KMS-11 (cell line): ENCODE measurements around the gene DHFR.
A peak's percentile ranks its signal among the peaks of the same experiment; 100 is the strongest.

Source experiments
- H2AFZ ChIP-seq: fragments of 200-600 bp; sonication (generic); 2 replicates; pipeline ENCODE4 v1.6.1; 2016; ENCODE audit warnings: antibody characterized with exemption, mixed run types, low read depth
- H3K27ac ChIP-seq: fragments of 200-600 bp; sonication (generic); 2 replicates; pipeline ENCODE4 v1.6.1; 2016; ENCODE audit warnings: mild to moderate bottlenecking, mixed run types
- H3K27me3 ChIP-seq: fragments of 200-600 bp; sonication (generic); 2 replicates; pipeline ENCODE4 v1.6.1; 2017; ENCODE audit warnings: mild to moderate bottlenecking, low read depth, mixed run types, moderate library complexity; ENCODE audit not compliant: insufficient read depth
- H3K36me3 ChIP-seq: fragments of 200-600 bp; sonication (generic); 2 replicates; pipeline ENCODE4 v1.6.1; 2017; ENCODE audit warnings: mild to moderate bottlenecking, mixed run types; ENCODE audit not compliant: insufficient read depth
- H3K4me1 ChIP-seq: fragments of 200-600 bp; sonication (generic); 2 replicates; pipeline ENCODE4 v1.6.1; 2016; ENCODE audit warnings: mild to moderate bottlenecking, low read depth, mixed run types; ENCODE audit not compliant: poor library complexity, severe bottlenecking
- H3K4me2 ChIP-seq: fragments of 200-600 bp; sonication (generic); 2 replicates; pipeline ENCODE4 v1.7.0; 2016; ENCODE audit warnings: mild to moderate bottlenecking, mixed run types
- H3K4me3 ChIP-seq: fragments of 200-600 bp; sonication (generic); IDR thresholded peaks from 2 replicates; pipeline ENCODE4 v1.6.1; 2017; ENCODE audit warnings: low read depth, low read length, mixed read lengths; ENCODE audit not compliant: insufficient read depth
- H3K79me2 ChIP-seq: fragments of 200-600 bp; sonication (generic); 2 replicates; pipeline ENCODE4 v1.6.1; 2016; ENCODE audit warnings: low read depth, mixed run types; ENCODE audit not compliant: insufficient read depth
- H3K9ac ChIP-seq: fragments of 200-600 bp; sonication (generic); 2 replicates; pipeline ENCODE4 v1.6.1; 2016; ENCODE audit warnings: mild to moderate bottlenecking, mixed run types
- H4K20me1 ChIP-seq: fragments of 200-600 bp; sonication (generic); 2 replicates; pipeline ENCODE4 v1.6.1; 2016; ENCODE audit warnings: mild to moderate bottlenecking, mixed run types; ENCODE audit not compliant: insufficient read depth
- TF ChIP-seq, protein P1 (sequence below): fragments of 200-600 bp; sonication (generic); conservative IDR thresholded peaks from 2 replicates; pipeline ENCODE4 v1.6.1; 2017; ENCODE audit warnings: low read depth, mild to moderate bottlenecking, antibody characterized with exemption, low read length, moderate library complexity, mixed read lengths

The DHFR gene

DNA sequence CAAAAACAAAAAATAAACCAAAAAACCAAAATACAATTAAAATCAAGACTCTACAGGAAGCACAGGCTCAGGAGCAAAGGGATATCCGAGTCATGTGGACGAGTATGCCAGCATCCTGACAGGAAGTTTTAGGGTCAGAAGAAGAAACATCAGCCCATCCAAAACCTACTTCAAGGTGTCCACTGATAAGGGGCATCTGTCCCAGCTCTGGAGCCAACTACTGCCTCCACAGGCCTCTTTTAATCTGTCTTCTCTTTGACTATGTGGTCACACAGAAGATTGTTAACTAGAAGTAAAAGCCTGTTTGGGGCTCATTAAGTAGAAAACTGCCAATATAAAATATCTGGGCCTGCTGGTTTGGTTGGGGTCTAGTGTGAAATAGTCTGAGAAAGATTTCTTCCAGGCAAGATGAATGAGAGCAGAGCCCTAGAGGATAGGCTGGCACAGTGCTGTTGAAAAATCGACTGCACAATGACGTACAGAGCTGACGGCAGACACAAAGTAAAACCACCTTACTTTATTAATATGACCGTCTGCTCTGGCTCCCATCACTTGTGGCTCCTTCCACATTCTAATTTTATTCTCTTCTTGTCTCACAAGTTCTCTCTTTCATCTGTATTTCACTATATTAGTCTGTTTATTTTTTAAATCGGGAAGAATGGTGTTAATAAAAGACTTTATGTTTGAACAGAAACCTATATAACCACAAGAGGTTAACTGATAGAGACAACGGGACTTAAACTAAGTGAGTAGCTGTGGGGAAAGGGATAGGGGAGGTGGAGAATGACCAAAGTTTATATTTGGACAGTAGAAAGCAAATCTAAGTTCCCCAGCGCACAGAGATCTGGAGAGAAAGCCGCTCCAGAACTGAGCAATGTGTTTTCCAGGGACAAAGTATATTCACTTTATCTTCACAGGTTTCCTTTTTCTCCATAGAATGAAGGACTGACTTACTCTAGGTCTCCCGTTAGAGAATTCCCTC, 23.2 kb downstream of the DHFR start:
- Histone ChIP-seq H3K4me2 (no peak overlapping the region), H2AFZ (no peak overlapping the region), H3K27ac (no peak overlapping the region), H3K9ac (no peak overlapping the region), H3K27me3 (no peaks in the 10 kb centered on the region), H3K4me3 (no peak overlapping the region), H3K79me2 (no peaks in the 10 kb centered on the region), H3K36me3 (no peaks in the 10 kb centered on the region), H3K4me1 (no peaks in the 10 kb centered on the region), H4K20me1 (no peaks in the 10 kb centered on the region)
- TF ChIP-seq, protein P1, sequence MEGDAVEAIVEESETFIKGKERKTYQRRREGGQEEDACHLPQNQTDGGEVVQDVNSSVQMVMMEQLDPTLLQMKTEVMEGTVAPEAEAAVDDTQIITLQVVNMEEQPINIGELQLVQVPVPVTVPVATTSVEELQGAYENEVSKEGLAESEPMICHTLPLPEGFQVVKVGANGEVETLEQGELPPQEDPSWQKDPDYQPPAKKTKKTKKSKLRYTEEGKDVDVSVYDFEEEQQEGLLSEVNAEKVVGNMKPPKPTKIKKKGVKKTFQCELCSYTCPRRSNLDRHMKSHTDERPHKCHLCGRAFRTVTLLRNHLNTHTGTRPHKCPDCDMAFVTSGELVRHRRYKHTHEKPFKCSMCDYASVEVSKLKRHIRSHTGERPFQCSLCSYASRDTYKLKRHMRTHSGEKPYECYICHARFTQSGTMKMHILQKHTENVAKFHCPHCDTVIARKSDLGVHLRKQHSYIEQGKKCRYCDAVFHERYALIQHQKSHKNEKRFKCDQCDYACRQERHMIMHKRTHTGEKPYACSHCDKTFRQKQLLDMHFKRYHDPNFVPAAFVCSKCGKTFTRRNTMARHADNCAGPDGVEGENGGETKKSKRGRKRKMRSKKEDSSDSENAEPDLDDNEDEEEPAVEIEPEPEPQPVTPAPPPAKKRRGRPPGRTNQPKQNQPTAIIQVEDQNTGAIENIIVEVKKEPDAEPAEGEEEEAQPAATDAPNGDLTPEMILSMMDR, result no peak

DNA sequence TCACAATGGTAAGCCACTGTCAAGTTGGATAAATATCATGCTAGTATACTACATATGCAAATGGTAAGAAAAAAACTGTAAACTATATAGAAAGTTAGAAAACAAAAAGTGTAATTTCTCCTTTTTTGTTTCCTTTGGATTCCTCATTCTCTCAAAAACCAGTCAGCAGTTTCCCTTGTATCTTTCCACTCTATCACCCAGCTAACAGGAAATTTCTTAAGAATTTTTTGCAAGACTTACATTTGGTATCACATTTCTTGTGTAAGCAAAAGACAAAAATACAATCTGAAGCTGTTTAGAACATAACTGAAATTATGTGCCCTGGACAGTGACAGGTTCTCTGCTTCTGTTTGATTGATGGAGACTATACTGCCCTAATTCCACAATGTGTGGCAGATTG, 25.5 kb downstream of the DHFR start:
- 0 out of 2 replicates have a peak overlapping the region, but pooled peaks have one; percentile 11 for H3K27ac ChIP-seq
- H3K4me3 ChIP-seq, result no peak overlapping the region
- H3K36me3 ChIP-seq, result no peaks in the 10 kb centered on the region
- no peaks in the 10 kb centered on the region for H4K20me1 ChIP-seq
- no peaks in the 10 kb centered on the region for H3K4me1 ChIP-seq
- H3K79me2 ChIP-seq, result no peaks in the 10 kb centered on the region
- H3K4me2 ChIP-seq, result no peak overlapping the region
- no peak overlapping the region for H2AFZ ChIP-seq
- H3K27me3 ChIP-seq, result no peaks in the 10 kb centered on the region
- TF ChIP-seq, protein P1, result no peak
- H3K9ac ChIP-seq, result no peak overlapping the region

DNA sequence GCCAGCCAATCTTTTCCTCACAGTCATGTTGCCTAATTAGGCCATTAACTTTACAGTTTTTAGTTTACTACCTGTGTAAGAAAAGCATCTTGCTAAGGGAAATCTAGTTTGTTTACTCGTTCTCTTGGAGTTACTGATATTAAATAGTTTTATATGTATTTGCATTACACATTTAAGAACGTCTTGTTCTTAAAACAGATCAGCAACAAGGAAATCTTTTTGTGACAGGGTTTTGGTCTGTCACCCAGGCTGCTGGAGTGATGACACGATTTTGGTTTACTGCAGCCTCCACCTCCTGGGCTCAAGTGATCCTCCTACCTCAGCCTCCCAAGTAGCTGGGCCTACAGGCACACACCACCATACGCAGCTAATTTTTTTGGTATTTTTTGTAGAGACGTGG, 29.6 kb downstream of the DHFR start:
- Histone ChIP-seq H3K27ac (no peak overlapping the region), H3K4me3 (no peak overlapping the region), H4K20me1 (no peaks in the 10 kb centered on the region), H3K4me2 (no peak overlapping the region), H3K27me3 (no peaks in the 10 kb centered on the region), H3K4me1 (no peaks in the 10 kb centered on the region), H3K79me2 (no peaks in the 10 kb centered on the region), H2AFZ (no peak overlapping the region), H3K36me3 (no peaks in the 10 kb centered on the region), H3K9ac (no peak overlapping the region)
- TF ChIP-seq, protein P1, result no peak

DNA sequence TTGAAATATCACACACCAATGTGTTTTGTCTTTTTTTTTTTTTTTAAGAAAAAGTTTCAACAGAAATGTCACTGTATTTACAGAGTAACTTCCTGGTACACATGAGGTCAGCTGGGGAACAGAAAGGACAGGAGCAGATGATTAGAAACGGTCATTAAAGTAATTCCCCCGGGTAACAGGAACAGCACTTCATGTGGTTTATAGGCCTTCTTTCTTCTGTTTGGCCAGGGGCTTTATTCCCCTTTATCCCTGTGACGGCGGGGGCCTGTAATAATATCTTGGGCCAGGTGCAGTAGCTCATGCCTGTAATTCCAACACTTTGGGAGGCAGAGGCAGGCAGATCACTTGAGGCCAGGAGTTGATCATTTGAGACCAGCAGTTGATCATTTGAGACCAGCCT, 30.8 kb downstream of the DHFR start:
- Histone ChIP-seq H3K27ac (no peak overlapping the region), H4K20me1 (no peaks in the 10 kb centered on the region), H3K36me3 (no peaks in the 10 kb centered on the region), H3K4me2 (no peak overlapping the region), H3K9ac (no peak overlapping the region), H2AFZ (no peak overlapping the region), H3K4me1 (no peaks in the 10 kb centered on the region), H3K79me2 (no peaks in the 10 kb centered on the region), H3K4me3 (no peak overlapping the region), H3K27me3 (no peaks in the 10 kb centered on the region)
- TF ChIP-seq, protein P1, result no peak
